Measurements from ENCODE around the gene ATG4D.
"Not testable (repeated sequence)": the region's sequence is repeated elsewhere in the genome, so short reads cannot be mapped to it uniquely, and the experiment has no call there.

Gene ATG4D

DNA sequence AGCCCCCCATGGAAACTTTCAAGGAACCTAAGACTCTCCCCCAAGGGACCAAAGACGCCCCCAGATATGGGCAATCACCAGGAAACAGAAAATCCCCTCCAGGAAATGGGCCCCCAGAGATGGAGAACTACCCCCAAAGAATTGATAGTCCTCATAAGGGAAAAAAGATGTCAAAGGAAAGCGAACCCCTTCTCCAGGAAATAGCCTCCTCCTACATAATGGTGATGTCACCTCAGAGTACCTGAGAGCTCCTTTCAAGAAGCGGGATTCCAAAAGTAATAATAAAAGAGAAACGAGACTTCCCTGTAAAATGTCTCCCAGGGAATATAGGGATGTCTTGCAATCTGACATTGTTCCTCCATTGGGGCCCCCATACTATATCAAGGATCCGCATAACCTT, 24.0 kb downstream of the ATG4D start:
- TF ChIP-seq, protein P1, sequence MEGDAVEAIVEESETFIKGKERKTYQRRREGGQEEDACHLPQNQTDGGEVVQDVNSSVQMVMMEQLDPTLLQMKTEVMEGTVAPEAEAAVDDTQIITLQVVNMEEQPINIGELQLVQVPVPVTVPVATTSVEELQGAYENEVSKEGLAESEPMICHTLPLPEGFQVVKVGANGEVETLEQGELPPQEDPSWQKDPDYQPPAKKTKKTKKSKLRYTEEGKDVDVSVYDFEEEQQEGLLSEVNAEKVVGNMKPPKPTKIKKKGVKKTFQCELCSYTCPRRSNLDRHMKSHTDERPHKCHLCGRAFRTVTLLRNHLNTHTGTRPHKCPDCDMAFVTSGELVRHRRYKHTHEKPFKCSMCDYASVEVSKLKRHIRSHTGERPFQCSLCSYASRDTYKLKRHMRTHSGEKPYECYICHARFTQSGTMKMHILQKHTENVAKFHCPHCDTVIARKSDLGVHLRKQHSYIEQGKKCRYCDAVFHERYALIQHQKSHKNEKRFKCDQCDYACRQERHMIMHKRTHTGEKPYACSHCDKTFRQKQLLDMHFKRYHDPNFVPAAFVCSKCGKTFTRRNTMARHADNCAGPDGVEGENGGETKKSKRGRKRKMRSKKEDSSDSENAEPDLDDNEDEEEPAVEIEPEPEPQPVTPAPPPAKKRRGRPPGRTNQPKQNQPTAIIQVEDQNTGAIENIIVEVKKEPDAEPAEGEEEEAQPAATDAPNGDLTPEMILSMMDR (IDR thresholded peaks at IDR 0.05; ENCODE audit: borderline replicate concordance, insufficient read depth, low read depth, low read length), result no peak
- H3K4me3 ChIP-seq (ENCODE audit: low read depth, low read length), result peak overlapping the region; percentile 71

DNA sequence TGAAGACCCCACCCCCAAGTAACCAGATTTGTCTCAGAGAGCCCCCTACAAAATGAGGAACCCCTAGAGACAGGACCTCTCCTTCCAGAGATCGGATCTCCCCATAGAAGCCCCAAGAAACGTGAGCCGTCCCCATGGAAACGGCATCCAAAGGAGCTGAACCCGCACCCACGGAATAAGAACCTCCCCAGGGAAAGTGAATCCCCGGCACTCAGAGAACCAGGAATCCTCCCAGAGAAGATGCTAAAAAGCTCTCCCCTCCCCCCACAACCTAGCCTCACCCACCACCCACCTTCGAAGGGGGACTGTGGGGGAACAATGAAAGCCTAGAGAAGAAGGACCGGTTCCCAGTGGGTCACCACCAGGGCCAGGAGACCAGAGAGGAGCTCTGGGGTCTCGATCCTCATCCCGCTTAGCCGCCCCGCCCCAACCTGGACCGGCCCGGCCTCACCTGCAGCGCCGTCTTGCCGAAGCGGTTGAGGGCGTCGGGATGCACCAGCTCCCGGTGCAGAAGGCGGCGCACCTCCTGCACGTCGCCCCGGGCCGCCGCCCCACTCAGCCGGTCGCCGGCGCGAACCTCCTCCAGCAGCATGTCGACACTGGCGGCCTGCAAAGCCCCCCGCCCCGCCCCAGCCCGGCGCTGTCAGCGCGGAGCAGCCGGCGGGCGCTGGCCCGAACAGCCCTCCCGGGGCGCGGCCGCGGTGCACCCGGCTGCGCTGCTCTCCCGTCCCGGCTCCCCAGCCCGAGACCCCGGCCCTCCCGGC, 24.5 kb downstream of the ATG4D start:
- TF ChIP-seq, protein P1 (IDR thresholded peaks at IDR 0.05; ENCODE audit: borderline replicate concordance, insufficient read depth, low read depth, low read length), result peak; percentile 16; the same call in 1 of the 2 replicates
- H3K4me3 ChIP-seq (ENCODE audit: low read depth, low read length), result peak overlapping the region; percentile 71

DNA sequence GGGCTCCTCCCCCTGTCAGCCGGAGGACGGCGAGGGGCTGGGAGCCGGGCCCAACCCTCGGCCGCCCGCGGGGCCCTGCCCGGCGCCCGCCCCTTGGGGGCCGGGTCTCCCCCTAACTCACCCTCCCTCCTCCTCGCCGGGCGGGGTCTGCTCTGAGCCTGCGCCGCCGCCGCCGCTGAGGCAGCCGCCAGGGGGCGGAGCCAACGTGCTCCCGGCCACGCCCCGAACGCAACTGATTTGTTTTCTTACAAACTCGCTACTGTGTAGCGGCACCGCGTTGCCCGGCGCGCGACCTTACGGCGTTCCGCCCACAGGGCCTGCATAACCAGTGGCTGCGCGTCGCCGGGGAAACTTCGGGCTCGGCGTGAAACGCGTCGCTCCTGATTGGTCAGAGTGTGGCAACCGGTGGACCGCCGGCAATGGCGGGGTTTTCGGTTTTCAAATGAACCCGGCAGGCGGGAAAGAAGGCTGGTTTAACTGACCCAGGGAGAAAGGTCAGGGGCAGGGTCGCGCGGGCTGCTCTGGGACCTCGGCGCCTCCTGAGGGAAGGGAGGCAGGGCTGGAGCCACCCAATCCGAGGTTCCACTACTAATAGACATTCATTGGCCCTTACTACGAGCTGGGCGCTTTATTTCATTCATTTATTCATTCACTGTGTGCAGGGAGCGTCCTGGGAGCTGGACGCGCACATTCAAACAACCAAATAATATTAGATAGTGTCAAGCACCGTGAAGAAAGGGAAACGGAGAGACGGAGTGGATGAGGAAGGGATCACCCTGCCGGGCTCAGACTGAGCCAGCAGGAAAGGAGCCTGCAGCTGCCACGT, 25.3 kb downstream of the ATG4D start, which contains the start of gene CDKN2D:
Gene CDKN2D, minus strand, starts transcription at position 154 of the 826 bp plus-strand sequence. CDS start 326 bp downstream, outside the sequence.
- TF ChIP-seq, protein P1 (IDR thresholded peaks at IDR 0.05; ENCODE audit: borderline replicate concordance, insufficient read depth, low read depth, low read length), result no peak
- H3K4me3 ChIP-seq (ENCODE audit: low read depth, low read length), result peak within 1 kb of the TSS; percentile 71

DNA sequence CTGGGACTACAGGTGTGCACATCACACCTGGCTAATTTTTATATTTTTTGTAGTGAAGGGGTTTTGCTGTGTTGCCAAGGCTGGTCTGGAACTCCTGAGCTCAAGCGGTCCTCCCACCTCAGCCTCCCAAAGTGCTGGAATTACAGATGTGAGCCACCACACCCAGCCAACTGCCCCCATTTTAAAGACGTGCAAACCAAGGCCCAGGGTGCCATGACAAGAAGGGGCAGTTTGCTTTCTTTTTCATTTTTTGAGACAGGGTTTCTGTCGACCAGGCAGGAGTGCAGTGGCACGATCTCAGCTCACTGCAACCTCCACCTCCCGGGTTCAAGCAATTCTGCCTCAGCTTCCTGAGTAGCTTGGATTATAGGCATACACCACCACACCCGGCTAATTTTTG, 30.1 kb downstream of the ATG4D start:
- H3K4me3 ChIP-seq (ENCODE audit: low read depth, low read length), result not testable (repeated sequence)

DNA sequence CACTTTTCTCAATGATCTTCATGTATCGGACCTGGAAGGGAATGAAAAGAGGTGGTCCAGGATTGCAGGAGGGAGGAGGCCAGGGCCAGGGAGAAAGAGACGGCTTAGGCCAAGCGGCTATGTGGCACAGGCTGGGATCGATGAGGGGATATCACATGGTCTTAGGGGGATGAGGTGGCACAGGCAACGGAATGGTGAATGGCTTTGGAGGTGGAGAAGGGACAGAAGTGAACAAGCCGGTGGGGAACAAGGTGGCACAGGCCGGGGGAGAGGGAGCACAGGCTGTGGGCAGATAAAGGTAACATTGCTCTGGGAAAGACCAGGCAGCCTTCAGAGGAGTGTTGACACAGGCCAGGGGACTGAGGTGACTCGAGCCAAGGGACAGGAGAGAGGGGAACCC, 30.8 kb downstream of the ATG4D start:
- no peak overlapping the region for H3K4me3 ChIP-seq (ENCODE audit: low read depth, low read length)
- TF ChIP-seq, protein P1 (IDR thresholded peaks at IDR 0.05; ENCODE audit: borderline replicate concordance, insufficient read depth, low read depth, low read length), result no peak

DNA sequence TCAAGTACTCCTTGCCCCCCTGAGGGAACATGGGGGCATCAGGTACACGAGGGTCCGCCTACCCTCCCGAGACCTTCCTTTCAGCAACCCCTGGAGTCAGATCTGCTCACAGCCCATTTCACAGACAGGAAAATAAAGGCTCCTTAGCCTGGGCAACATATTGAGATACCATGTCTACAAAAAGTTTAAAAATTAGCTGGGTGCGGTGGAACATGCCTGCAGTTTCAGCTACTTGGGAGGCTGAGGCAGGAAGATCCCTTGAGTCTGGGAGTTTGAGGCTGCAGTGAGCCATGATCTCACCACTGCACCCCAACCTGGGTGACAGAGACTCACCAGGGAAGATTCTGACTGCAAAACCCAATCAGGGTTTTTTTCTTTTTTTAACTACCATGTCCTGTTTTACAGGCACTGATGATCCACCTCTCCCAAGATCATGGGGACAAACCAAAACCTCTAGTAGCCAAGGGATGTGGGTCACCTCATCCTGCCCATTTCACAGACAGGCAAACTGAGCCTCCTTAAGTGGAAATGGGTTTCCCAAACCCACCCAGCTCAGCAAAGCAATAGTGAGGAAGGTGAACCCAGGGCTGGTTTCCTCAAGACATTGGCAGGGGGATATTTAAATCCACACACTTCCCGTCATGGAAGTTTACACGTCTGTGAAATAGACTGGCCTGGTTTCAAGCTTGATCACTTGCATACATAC, 31.5 kb downstream of the ATG4D start:
- TF ChIP-seq, protein P1 (IDR thresholded peaks at IDR 0.05; ENCODE audit: borderline replicate concordance, insufficient read depth, low read depth, low read length), result no peak

DNA sequence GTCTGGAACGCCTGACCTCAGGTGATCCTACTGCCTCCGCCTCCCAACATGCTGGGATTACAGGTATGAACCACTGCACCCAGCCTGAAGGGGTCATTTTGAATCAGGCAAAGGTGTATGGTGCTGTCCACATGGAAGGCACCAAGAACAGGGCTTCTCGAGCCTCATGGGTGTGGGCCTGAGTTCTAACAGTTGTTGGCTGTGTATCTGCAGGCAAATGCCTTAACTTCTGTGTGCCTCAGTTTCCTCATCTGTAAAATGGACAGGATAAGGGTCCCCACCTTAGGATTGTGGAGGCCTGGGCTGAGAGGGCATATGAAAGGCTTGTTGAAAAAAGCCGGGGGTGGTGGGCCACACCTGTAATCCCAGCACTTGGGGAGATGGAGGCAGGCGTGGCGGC, 34.2 kb downstream of the ATG4D start:
- TF ChIP-seq, protein P1 (IDR thresholded peaks at IDR 0.05; ENCODE audit: borderline replicate concordance, insufficient read depth, low read depth, low read length), result no peak
- H3K4me3 ChIP-seq (ENCODE audit: low read depth, low read length), result no peak overlapping the region

More for the DNA sequence above, 31.5 kb downstream of the ATG4D start:
- H3K4me3 ChIP-seq (ENCODE audit: low read depth, low read length), result no peak overlapping the region

Data from GM12875 (cell line).